PC-9 (cell line): ENCODE measurements around the gene GAS7.

Experiments
- EZH2 ChIP-seq: fragments of 200-600 bp; sonication (generic); IDR thresholded peaks from 2 replicates; pipeline ENCODE4 v1.8.0; 2017; ENCODE audit warnings: antibody characterized with exemption, low read depth
- TF ChIP-seq, protein P1 (sequence below): fragments of 200-600 bp; sonication (generic); conservative IDR thresholded peaks from 2 replicates; pipeline ENCODE4 v1.6.1; 2017; ENCODE audit warnings: mixed run types, antibody characterized with exemption, mild to moderate bottlenecking, moderate library complexity

GRCh38 chr17:9977180-9977575 is 221.2 kb downstream of the GAS7 start:
- TF ChIP-seq EZH2 = no peak
- TF ChIP-seq, protein P1, sequence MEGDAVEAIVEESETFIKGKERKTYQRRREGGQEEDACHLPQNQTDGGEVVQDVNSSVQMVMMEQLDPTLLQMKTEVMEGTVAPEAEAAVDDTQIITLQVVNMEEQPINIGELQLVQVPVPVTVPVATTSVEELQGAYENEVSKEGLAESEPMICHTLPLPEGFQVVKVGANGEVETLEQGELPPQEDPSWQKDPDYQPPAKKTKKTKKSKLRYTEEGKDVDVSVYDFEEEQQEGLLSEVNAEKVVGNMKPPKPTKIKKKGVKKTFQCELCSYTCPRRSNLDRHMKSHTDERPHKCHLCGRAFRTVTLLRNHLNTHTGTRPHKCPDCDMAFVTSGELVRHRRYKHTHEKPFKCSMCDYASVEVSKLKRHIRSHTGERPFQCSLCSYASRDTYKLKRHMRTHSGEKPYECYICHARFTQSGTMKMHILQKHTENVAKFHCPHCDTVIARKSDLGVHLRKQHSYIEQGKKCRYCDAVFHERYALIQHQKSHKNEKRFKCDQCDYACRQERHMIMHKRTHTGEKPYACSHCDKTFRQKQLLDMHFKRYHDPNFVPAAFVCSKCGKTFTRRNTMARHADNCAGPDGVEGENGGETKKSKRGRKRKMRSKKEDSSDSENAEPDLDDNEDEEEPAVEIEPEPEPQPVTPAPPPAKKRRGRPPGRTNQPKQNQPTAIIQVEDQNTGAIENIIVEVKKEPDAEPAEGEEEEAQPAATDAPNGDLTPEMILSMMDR = no peak
